Caco-2 (cell line): ENCODE data around the gene TNPO3. TPM values are rescaled to one million over a fixed set of nuclear protein-coding genes. Genes with fewer than 3 reads are reported as not detected.

ENCODE experiments used
- BruUV-seq: library from RNA; stranded (reverse); fragments of 400-500 nt; replicated peaks from 2 replicates; lab custom pipeline; 2021; lab: Mats Ljungman, UMichigan
- CTCF ChIA-PET: fragments of 300-600 bp; sonication (Branson Sonifier 250); formaldehyde crosslinking; loops from one replicate; lab custom pipeline; 2022; ENCODE audit warnings: antibody characterized with exemption; lab: Charles Lee
- POLR2A ChIA-PET: fragments of 300-600 bp; sonication (Branson Sonifier 250); formaldehyde crosslinking; loops from one replicate; lab custom pipeline; 2022; ENCODE audit warnings: antibody characterized with exemption; lab: Charles Lee
- DNase-seq, 2 experiments: peaks; one replicate each; pipeline versions ENCODE4 v3.0.0 to v3.0.0-alpha.2; 2020 to 2022
- H3K27me3 ChIP-seq: replicated peaks from 2 replicates; pipeline ENCODE4 v1.6.0; 2011; ENCODE audit warnings: low read length; ENCODE audit not compliant: control insufficient read depth, insufficient read depth
- H3K36me3 ChIP-seq: 2 replicates; pipeline ENCODE4 v1.5.1; 2011; ENCODE audit warnings: low read length; ENCODE audit not compliant: control insufficient read depth, insufficient read depth
- H3K4me1 ChIP-seq: fragments of 250-450 bp; sonication (Bioruptor Pico); 2 replicates; pipeline ENCODE4 v1.5.1; 2020; ENCODE audit warnings: mild to moderate bottlenecking
- H3K4me3 ChIP-seq: 2 replicates; pipeline ENCODE4 v1.5.1; 2011; ENCODE audit warnings: low read depth, mild to moderate bottlenecking, control low read depth, low read length
- H3K9me3 ChIP-seq: fragments of 250-450 bp; sonication (Bioruptor Pico); 2 replicates; pipeline ENCODE4 v1.5.1; 2020; ENCODE audit warnings: mild to moderate bottlenecking, moderate library complexity
- H3K27ac Mint-ChIP-seq: one replicate; pipeline ENCODE4 v1.8.0; 2022; ENCODE audit warnings: mixed read lengths; ENCODE audit not compliant: unreplicated experiment
- H3K27me3 Mint-ChIP-seq: one replicate; pipeline ENCODE4 v1.8.0; 2022; ENCODE audit warnings: mixed read lengths; ENCODE audit not compliant: insufficient read depth, unreplicated experiment
- H3K36me3 Mint-ChIP-seq: one replicate; pipeline ENCODE4 v1.8.0; 2022; ENCODE audit warnings: mild to moderate bottlenecking, mixed read lengths; ENCODE audit not compliant: insufficient read depth, unreplicated experiment
- H3K4me1 Mint-ChIP-seq: one replicate; pipeline ENCODE4 v1.8.0; 2022; ENCODE audit warnings: low read depth, mixed read lengths; ENCODE audit not compliant: unreplicated experiment
- H3K4me3 Mint-ChIP-seq: one replicate; pipeline ENCODE4 v1.8.0; 2022; ENCODE audit warnings: mild to moderate bottlenecking, moderate library complexity, mixed read lengths; ENCODE audit not compliant: unreplicated experiment
- H3K9me3 Mint-ChIP-seq: one replicate; pipeline ENCODE4 v1.8.0; 2022; ENCODE audit warnings: mixed read lengths; ENCODE audit not compliant: unreplicated experiment
- CTCF ChIP-seq, 2 experiments: fragments of 200-600 bp in 1 of 2; IDR thresholded peaks; 1 replicate in 1 of 2; 2 replicates in 1 of 2; pipeline versions ENCODE4 v1.5.1 to v1.8.0; 2011 to 2022; ENCODE audit warnings: antibody characterized with exemption in 1 of 2, control low read depth in 1 of 2, inconsistent platforms in 1 of 2, low read depth in 1 of 2, low read length in 1 of 2, mild to moderate bottlenecking in 1 of 2, moderate library complexity in 1 of 2; ENCODE audit not compliant: insufficient read depth in 1 of 2, severe bottlenecking in 1 of 2, unreplicated experiment in 1 of 2
- intact Hi-C: fragments of 100-400 bp; cut with micrococcal nuclease; formaldehyde crosslinking; loops from one replicate; pipeline ENCODE4 v1.10.0; 2022; ENCODE audit not compliant: unreplicated experiment
- total RNA-seq: library from RNA; stranded (reverse); gene quantifications from 2 replicates; pipeline ENCODE4 v1.2.3, GENCODE V29; 2022

Gene TNPO3
- total RNA-seq, 1 experiment from 2014 or later, result 59.8 TPM

GRCh38 chr7:129076886-129077285, 22.0 kb upstream of the TNPO3 start:
- Mint-ChIP-seq H3K4me1 (no peaks in the 10 kb centered on the region), H3K27ac (no peak overlapping the region), H3K4me3 (no peak overlapping the region), H3K36me3 (no peaks in the 10 kb centered on the region), H3K27me3 (peaks cover 5% of the 10 kb centered on the region), H3K9me3 (no peaks in the 10 kb centered on the region)
- no peak for TF ChIP-seq CTCF (IDR thresholded peaks at IDR 0.05; ENCODE audit: insufficient read depth in 1 of 2, low read depth in 1 of 2, low read length in 1 of 2, severe bottlenecking in 1 of 2, unreplicated experiment in 1 of 2)
- intact Hi-C loops, result no loop called here
- H3K4me3 ChIP-seq, result no peak overlapping the region
- H3K9me3 ChIP-seq, result peaks cover 6% of the 10 kb centered on the region; the same call in 1 of the 2 replicates
- BruUV-seq, result no TSS peak
- ChIA-PET POLR2A (no interaction called here), CTCF (no interaction called here)
- no peaks in the 10 kb centered on the region for H3K27me3 ChIP-seq
- no peak for DNase-seq
- no peaks in the 10 kb centered on the region for H3K36me3 ChIP-seq
- no peaks in the 10 kb centered on the region for H3K4me1 ChIP-seq

GRCh38 chr7:129074994-129075393, 20.1 kb upstream of the TNPO3 start:
- no TSS peak for BruUV-seq
- intact Hi-C loops, result no loop called here
- no peak for TF ChIP-seq CTCF (IDR thresholded peaks at IDR 0.05; ENCODE audit: insufficient read depth in 1 of 2, low read depth in 1 of 2, low read length in 1 of 2, severe bottlenecking in 1 of 2, unreplicated experiment in 1 of 2)

GRCh38 chr7:129074361-129074871, 19.5 kb upstream of the TNPO3 start:
- BruUV-seq, result no TSS peak
- H3K9me3 Mint-ChIP-seq, result no peaks in the 10 kb centered on the region
- intact Hi-C loops, result no loop called here
- H3K4me1 Mint-ChIP-seq, result no peaks in the 10 kb centered on the region
- CTCF ChIA-PET, result interaction anchor here (0.5 kb wide), 1 partner anchor 21 kb away, joined by 3 read pairs; no protein-coding TSS in a partner anchor
- Histone ChIP-seq H3K9me3 (peaks cover 6% of the 10 kb centered on the region; the same call in 1 of the 2 replicates), H3K27me3 (no peaks in the 10 kb centered on the region), H3K4me3 (no peak overlapping the region), H3K36me3 (no peaks in the 10 kb centered on the region), H3K4me1 (no peaks in the 10 kb centered on the region)
- H3K27me3 Mint-ChIP-seq, result peaks cover 5% of the 10 kb centered on the region
- DNase-seq, result no peak
- no peak overlapping the region for H3K27ac Mint-ChIP-seq
- POLR2A ChIA-PET, result no interaction called here
- no peaks in the 10 kb centered on the region for H3K36me3 Mint-ChIP-seq
- no peak overlapping the region for H3K4me3 Mint-ChIP-seq
- TF ChIP-seq CTCF (IDR thresholded peaks at IDR 0.05; ENCODE audit: insufficient read depth in 1 of 2, low read depth in 1 of 2, low read length in 1 of 2, severe bottlenecking in 1 of 2, unreplicated experiment in 1 of 2), result no peak

More at GRCh38 chr7:129074994-129075393, 20.1 kb upstream of the TNPO3 start:
- no peaks in the 10 kb centered on the region for H3K4me1 Mint-ChIP-seq
- no peaks in the 10 kb centered on the region for H3K36me3 ChIP-seq
- ChIA-PET CTCF (interaction anchor here (0.5 kb wide), 1 partner anchor 22 kb away, joined by 3 read pairs; no protein-coding TSS in a partner anchor), POLR2A (no interaction called here)
- H3K27me3 ChIP-seq, result no peaks in the 10 kb centered on the region
- no peak for DNase-seq
- no peak overlapping the region for H3K27ac Mint-ChIP-seq
- no peaks in the 10 kb centered on the region for H3K9me3 Mint-ChIP-seq
- H3K4me1 ChIP-seq, result no peaks in the 10 kb centered on the region
- H3K36me3 Mint-ChIP-seq, result no peaks in the 10 kb centered on the region
- H3K9me3 ChIP-seq, result peaks cover 6% of the 10 kb centered on the region; the same call in 1 of the 2 replicates
- no peak overlapping the region for H3K4me3 Mint-ChIP-seq
- no peak overlapping the region for H3K4me3 ChIP-seq
- peaks cover 5% of the 10 kb centered on the region for H3K27me3 Mint-ChIP-seq
